HG02981 (cell line): ENCODE data around the gene PRKAG2.

ENCODE experiments used
- ATAC-seq: cut with Tn5 transposase; IDR thresholded peaks from one replicate; pipeline ENCODE4 v1.9.1; 2021; ENCODE audit warnings: mild to moderate bottlenecking, moderate library complexity; ENCODE audit not compliant: unreplicated experiment

PRKAG2 gene

DNA sequence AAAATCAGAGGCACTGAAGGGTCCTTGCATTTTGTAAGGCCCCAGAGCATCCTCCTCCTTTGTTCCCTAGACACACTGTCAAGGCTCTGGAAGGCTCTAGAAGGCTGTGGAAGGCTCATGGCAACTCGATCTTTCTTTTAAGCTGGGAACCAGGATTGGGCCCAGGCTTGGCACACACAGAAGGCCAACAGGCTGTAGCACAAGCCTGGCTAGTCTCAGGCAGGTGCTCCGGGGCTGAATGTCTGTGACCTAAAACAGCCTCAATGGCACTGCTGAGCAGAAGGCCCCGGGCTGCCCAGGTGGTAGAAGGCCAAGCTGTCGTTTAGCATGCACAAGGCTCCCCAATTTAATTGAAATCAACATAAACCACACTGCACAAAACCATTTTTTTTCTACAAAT is 55.7 kb downstream of the PRKAG2 start:
- ATAC-seq = no peak

DNA sequence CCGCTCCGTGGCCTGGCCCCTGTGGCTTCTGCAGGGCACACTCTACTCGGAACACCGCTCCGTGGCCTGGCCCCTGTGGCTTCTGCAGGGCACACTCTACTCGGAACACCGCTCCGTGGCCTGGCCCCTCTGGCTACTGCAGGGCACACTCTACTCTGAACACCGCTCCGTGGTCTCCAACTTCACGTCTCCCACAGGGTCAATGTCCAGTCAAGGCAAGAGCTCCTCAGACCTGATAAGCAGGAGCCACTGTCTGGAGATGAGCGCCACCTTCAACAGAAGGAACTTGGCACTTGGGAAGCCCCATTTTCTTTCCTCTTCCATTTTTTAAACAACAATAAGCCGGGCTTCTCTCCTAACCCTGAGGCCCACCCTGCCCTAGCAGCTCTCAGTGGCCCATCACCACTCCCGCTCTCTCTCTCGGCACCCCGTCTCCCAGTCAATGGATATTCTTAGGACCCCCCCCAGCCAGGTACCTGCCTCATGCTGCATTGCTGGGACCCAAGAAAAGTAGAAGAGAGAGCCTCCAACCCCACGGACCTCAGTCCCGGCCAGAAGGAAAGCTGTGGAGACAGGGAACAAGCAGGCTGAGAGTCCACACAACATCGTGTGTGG is 56.3 kb downstream of the PRKAG2 start:
- no peak for ATAC-seq

DNA sequence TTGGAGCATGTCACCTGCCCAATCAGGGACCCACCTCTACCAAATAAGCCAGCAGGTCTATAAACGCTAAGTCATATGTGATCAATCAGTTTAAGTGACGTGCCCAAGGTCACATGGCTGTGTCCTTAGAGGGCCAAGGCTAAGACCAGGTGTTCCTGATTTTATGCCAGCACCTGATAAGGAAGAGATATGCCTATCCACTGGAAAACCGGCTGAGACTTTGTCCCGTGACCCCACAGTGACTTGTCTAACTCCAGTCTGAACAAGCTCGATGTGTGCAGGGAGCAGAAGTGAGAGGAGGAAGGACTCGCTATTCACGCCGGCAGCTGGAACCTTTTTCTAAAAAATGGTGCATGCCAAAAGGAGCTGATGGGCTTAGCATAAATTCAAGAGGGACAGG is 57.0 kb downstream of the PRKAG2 start:
- no peak for ATAC-seq

DNA sequence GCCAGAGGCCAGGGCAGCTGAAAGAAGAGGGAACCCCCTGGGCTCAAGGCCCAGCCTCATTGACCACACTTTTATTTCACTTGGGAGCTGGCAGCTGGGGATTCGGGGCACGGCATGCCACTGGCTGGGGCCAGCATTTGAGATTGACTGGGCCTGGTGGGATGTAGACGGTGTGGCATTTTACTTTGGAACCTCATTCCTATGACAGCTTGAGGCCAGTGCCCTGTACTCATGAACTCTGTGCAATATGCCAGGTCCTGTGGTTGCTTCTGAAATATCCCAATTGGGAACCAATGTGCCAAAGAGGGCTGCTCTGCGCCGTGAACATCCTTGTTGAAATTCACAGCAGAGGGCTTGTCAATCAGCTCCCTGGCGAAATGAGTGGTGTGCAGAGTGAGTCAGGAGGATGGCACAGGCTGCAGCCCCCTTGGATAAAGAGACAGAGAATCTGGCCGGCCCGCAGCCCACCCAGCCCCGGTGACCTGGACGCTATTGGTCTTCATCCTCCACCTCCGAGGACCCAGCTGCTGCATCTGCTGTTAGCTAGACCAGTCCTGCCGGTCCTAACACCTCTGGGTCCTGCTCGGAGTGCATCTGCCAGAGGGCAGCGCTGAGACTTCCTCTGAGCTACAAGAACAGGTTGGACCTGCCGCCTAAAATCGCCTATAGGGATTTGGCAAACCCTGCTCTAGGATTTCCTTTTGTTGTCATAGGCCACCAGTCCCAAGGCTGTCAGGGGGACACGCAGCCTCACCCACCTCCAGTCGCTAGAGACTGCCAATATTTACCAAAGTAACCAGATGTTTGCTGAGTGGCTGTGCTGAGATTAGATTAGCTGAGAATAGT is 58.0 kb downstream of the PRKAG2 start:
- no peak for ATAC-seq

DNA sequence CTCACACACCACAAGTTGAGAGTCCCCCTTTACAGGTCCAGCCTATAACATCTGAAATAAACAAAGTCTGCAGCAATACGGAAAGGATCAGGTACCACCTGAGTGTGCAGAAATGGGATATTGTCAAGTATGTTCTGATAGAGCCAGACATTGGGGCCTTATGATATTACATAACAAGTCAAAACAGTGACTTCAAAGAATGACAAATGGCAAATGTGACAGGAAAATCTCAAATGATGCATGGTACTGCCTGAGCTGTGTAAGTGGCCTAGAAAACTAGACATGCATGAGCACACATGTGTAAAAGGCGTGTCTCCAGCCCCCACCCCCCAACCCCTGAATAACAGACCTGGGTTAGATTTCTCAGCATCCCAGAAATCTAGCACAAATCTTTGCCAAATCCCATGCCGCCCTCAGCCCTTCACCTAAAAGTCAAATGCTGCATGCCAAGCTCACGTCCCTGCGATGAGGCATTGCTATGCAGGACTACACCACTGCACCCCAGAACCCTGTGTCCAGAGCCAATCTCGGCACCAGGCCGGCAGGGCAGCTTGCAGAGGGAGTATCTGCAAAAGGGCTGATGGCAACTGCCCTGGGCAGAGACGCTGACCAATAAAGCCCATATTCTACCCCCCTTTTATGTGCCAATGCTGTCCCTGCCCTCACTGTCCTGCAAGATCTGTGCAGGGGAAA is 58.8 kb downstream of the PRKAG2 start:
- ATAC-seq = no peak

DNA sequence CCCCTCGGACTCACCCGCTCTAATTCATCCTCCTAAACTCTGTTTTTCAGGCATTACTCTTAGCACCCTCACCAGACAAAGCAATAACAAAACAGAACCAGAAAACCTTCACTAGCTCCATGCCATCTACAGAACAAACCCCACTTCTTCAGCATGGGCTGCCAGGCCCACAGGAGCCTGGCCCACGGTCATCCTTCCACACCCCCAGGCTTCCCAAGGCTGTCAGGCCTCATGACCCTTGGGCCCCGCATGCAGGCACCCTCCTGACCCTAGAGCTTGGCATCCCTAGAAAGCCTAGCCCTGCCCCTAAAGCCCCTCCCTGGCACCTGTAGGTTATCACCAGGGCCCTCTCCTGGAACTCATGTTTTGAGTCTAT is 59.6 kb downstream of the PRKAG2 start:
- no peak for ATAC-seq

DNA sequence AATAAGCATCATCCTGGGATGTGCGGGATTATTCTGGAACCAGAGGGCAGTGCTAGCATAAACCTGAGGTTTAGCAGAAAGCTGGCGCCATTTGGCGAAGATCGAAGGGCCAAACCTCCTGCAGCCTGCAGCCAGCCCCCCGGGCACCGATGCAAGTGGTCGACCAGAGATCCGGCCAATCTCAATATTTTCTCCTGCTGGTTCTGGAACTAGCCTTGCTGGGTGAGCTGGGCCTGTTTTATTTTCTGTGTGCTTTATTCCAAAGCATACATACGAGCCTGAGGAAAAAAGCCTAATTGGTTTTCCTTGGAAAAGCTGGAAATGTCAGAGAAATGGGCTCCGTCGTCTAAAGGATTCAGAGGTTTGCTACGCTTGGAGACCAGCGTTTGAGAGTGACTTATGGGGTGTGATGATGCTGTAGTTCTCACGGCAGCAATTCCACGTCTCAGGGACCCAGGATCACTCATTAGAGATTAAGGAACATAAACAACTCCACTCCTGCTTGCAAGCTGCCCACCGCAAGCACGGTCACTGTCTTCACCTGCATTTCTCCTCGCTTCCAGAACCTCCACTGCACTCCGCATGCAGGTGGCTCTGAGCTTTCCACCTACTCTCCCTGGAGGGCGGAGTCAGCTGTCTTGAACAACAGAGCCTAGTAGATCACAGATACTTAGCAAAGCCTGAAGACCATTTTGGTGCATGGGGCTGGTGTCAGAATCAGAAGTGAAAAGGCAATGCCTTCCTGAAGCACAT is 60.2 kb downstream of the PRKAG2 start:
- ATAC-seq = no peak

DNA sequence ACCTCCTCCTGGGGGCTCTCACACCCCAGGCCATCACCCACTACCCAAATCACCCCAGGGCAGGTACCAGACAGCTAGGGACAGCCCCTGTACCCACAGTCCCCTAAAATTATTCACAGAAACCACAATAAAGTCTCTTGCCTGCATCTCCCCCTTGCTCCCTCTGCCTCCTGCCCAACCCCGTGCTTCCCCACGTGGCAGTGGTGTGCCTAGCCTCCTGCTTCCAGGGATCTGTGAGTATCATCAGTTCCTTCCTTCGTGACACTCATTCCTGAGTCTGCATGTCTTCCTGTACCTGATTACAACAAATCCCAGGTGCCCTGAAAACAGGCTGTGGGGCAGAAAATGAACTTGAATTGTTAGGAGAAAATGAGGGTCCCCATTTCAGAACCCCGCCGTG is 61.5 kb downstream of the PRKAG2 start:
- no peak for ATAC-seq

DNA sequence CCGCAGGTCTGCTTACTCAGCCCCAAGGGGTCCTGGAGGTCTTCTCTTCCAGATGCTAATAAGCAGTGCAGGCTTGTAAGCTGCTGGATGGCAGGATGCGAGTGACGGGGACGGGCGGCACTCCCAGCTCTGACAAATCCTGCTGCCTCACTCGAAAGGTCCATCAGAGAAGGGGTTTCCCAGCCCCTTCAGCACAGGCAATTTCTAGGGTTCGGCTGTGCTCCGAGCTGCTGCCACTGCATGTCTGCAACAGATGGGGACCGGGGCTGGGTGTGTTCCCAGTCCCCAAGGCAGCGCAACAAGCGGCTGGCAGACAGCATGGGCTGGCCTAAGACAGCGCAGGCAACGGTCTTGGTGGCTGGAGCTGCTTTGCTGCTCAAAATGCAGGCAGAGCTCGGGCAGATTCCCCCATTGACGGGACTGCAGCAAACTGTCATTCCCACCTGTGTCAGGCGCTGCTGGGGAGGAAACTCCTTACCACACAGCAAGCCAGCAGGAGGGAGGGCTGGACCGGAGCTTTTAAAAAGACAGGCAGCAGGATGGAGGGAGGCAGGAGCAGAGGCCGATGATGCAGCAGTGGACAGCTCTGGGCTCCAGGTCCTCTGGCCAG is 62.4 kb downstream of the PRKAG2 start:
- ATAC-seq = no peak

DNA sequence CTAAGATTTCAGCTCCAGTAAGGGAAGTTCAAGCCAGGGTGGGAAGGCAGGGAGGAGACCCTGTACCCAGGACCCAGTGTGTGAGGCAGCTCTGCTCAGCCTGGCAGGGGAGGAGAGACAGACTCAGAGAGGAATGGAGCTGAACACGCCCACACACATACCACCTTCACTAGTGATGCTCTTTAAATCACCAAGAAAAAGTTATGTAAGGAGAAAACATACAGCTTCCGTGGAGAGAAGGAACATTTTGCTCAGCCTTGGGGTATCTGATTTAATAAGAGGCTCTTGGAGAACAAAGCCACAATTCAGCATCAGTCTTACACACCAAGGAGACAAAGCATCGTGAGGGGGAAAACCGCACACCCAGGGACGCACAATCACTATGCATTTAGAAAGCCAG is 62.9 kb downstream of the PRKAG2 start:
- no peak for ATAC-seq

DNA sequence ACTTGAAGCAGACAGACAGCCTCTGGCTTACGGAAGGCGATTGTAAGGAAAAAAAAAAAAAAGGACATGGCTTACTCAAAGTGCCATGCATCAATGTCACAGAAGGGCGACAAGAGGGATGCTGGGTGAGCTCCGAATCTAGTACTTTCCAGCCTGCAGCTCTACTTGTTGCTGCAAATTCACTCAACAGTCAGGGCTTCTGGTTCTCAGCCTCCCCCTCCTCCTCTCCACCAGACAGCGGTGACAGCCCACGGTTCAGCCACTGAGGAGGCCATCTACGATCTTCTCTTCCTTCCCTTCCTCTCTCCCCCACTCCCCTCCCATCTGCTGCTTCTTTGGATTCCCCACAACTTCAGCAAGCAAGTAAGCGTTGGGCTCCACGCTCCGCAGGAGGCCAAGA is 63.5 kb downstream of the PRKAG2 start:
- ATAC-seq = no peak

DNA sequence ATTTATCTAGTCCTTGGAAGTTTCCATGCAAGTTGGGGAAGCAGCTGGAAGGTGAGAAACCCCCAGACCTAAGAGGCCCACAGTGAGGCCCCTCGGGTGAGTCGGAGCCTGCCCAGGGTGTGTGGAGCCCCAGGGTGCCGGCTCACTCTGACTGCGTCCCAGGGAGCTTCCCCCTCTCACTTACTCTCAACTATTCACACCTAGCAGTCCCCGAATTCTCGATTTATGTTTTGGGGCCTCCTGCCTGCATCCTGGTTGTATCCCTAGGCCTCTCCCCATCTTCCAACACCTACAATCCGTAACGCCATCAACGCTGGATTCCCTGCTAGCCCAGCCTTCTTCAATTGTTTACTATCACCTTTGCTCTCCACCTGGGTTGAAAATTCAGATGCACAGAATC is 63.9 kb downstream of the PRKAG2 start:
- no peak for ATAC-seq

DNA sequence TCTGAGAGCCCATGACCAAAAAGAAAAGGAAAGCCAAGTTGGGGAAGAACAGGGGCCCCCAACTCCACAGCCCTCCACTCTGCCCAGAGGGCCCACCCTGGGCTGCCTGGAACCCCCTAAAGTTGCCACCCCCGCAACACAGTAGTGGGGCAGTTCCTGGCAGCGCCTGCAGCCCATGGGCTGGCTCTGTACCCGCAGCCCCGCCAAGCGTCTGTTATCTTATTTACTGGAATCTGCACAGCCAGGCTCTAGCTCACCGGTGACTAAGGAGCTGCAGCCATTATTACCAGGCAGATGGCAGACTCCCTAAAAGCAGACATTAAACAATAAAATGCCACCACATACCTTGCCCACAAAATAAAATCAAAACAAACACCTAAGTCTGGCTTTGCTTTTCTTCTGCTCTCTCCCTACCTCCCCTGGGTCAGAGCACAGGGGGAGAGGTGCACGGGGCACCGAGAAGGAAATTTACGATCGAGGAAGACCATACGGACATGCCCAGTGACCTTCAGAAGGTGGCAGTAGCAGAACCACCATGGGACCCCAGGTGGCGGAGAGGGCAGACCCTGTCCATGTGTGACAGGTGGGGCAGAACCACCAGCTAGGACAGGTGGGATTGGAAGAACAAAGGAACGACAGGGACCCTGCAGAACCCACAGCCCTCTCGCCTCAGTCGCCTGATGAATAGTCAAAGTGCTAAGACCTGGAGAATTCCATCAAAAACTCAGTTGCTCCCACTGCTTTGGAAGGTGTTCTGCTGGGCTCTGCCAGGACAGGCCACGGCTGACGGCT is 66.3 kb downstream of the PRKAG2 start:
- no peak for ATAC-seq

DNA sequence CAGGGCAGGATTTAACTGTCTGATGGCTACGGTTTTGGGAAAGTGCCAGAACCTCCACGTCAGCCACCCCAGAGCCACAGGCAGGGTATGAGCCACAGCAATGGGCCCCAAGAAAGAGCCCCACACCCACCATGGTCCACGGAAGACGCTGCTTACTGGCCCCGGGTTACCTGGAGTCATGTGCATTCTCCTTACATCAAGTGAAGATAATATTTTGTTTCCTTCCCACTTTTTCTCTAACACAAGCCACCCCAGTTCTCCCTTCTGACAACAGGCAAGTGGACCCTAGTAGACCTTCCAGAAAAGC is 67.1 kb downstream of the PRKAG2 start:
- ATAC-seq = no peak

DNA sequence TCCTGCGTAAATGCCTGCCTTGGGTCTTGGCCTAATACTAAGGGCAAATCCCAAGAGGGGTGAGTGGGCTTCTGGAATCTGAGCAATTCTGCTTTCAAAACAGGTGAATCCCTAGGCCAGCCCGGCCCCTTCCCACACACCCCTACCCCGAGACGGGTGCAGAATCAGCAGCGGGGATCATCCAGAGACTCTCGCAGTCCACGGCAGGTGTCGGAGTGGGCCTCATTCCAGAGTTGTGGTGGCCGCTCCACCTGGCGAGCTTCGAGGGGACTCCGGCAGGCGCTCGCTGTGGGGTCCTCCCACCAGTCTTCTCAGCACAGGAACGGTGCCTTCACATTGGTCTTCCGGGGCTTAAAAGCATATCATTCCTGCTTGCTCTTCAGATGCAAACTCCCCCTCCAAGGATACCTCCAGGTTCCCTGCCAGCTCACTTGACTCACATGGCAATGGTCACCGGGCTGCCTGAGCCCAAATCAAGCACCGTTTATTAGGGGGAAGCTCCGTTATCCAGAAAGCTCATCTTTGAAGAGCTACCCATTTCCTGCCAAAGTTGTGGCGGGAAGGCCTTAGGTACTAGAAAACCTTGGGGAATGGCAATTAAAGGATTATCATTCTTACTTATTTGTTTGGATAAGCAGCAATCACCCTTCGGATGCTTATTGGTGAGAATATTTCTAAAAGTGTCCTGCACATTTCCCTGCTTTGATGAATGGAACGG is 67.6 kb downstream of the PRKAG2 start:
- ATAC-seq = no peak

DNA sequence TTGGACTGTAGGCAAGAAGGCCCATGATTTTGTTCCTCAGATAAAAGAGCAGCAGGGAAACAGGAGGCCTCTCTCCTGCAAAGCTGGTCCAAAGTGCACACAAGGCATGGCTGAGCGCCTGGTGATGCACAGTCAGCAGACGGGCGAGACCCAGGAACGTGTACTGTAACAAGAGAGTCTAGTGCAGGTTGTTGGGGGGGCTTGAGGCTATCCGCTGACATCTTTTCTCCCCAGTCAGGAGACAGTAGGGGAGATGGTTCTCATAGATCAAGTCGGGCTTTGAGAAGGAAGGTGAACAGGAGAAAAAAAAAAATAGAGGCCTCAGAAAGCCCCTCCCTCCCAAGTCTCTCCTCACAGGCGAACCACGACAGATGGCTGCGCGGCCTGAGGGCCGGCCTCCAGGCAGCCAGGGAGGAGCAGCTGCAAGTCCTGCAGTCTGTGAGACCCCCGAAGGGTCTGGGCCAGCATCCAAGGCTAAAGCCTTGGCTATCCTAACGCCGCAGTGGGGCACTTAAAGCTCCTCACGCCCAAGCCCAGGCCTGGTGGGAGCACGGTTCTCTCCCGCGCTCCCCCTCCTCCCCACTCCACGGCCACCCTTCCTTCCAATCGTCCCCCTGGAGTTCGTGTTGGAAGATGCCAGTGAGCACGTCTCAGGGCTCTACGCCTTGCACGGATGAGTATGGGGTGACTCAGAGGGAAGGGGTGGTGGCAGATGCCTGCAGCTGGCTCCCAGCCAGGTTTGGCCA is 68.3 kb downstream of the PRKAG2 start:
- ATAC-seq = no peak

DNA sequence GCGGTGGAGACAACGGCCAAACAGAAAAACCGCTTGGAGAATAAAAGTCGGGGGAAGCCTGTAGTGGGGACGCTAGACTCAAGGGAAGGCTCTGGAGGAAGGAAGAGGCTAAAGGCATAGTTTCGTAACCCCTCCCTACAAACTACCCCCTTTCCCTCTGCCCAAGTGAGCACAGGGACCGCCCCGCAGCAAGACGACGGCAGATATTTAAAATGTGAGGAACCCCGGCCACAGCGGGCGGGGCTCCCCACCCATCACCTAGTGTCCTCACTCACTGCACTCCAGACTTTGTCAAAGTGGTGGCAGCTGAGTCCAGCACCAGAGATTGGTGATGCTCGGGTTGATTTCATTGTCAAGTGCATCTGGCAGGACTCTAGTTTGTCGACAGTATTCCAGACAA is 69.1 kb downstream of the PRKAG2 start:
- ATAC-seq = no peak

DNA sequence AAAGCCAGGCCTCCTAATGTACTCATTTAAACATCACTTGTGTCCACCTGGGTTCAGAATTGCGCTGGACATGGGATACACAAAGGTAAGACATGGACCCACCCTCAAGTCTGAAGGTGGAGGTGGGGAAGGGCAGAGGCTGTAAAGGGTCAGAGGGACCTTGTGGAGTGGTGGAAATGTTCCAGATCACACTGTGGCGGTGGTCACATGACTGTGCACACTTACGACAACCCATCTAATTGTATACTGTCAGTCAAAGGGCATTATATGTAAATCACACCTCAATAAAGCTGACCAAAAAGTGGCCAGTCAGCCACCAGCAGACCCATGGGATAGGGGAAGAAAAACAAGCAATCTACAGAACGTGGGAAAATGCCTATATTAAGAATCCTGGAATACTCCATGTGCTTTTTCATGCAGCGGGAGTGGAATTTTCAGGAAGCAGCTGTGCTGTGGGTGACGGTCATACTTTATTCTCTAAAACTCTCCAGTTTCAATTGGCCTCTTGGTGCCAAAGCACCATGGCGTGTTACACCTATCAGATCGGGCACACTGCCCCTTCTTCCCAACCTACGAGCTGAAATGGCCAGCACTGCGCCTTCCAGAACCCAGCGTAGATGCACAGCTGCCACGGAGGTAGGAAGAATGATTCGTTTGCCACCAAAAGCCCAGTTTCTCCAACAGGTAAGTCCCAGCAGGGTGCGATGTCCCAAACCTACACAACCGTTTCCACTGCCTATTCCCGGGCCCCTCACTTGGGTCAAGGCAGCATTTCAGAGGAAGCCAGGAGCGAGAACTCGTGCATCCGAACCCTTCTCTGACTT is 69.8 kb downstream of the PRKAG2 start:
- ATAC-seq = no peak
